Glutamatergic neuron (in vitro differentiated cells): ENCODE data around the gene ELAPOR1. TPM values are rescaled to one million over a fixed set of nuclear protein-coding genes. Genes with fewer than 3 reads are reported as not detected.
"Not testable (repeated sequence)": the region's sequence is repeated elsewhere in the genome, so short reads cannot be mapped to it uniquely, and the experiment has no call there.

ENCODE experiments used
- DNase-seq: peaks from one replicate; pipeline ENCODE4 v3.0.0; 2022
- H3K27ac Mint-ChIP-seq: one replicate; pipeline ENCODE4 v1.8.0; 2020; ENCODE audit warnings: mild to moderate bottlenecking, mixed read lengths, inconsistent platforms; ENCODE audit not compliant: unreplicated experiment
- H3K27me3 Mint-ChIP-seq: one replicate; pipeline ENCODE4 v1.8.0; 2020; ENCODE audit warnings: mild to moderate bottlenecking, moderate library complexity, mixed read lengths, inconsistent platforms; ENCODE audit not compliant: unreplicated experiment
- H3K36me3 Mint-ChIP-seq: one replicate; pipeline ENCODE4 v1.8.0; 2020; ENCODE audit warnings: mild to moderate bottlenecking, mixed read lengths, inconsistent platforms; ENCODE audit not compliant: unreplicated experiment
- H3K4me1 Mint-ChIP-seq: one replicate; pipeline ENCODE4 v1.8.0; 2020; ENCODE audit warnings: mild to moderate bottlenecking, low read depth, mixed read lengths, inconsistent platforms; ENCODE audit not compliant: unreplicated experiment
- H3K4me3 Mint-ChIP-seq: one replicate; pipeline ENCODE4 v1.8.0; 2020; ENCODE audit warnings: mild to moderate bottlenecking, mixed read lengths, inconsistent platforms; ENCODE audit not compliant: unreplicated experiment
- H3K9me3 Mint-ChIP-seq: one replicate; pipeline ENCODE4 v1.8.0; 2020; ENCODE audit warnings: mild to moderate bottlenecking, moderate library complexity, mixed read lengths, inconsistent platforms; ENCODE audit not compliant: unreplicated experiment
- CTCF ChIP-seq: fragments of 200-600 bp; sonication (generic); IDR thresholded peaks from one replicate; pipeline ENCODE4 v1.5.0; 2021; ENCODE audit not compliant: partially characterized antibody, unreplicated experiment
- total RNA-seq: library from RNA; stranded (reverse); fragmentation: NEBNext Ultra II Directional; extraction: Animal tissue kit (Norgen Biotek cat#: 25700); gene quantifications from one replicate; pipeline ENCODE4 v1.2.1, GENCODE V29; 2021; ENCODE audit not compliant: unreplicated experiment

ELAPOR1 gene
- total RNA-seq, 1 donor from 2014 or later, result 1.5 TPM

- H3K27ac Mint-ChIP-seq, result no peak overlapping the region
- no peaks in the 10 kb centered on the region for H3K4me1 Mint-ChIP-seq
- DNase-seq, result no peak
These were observed 28.3 kb downstream of the ELAPOR1 start for GRCh38 chr1:109142260-109142659.

GRCh38 chr1:109142725-109143124 lies 28.8 kb downstream of the ELAPOR1 start:
- not testable (repeated sequence) for DNase-seq, H3K27ac Mint-ChIP-seq, H3K36me3 Mint-ChIP-seq, H3K4me3 Mint-ChIP-seq, H3K9me3 Mint-ChIP-seq, H3K4me1 Mint-ChIP-seq, H3K27me3 Mint-ChIP-seq

More at GRCh38 chr1:109142260-109142659, 28.3 kb downstream of the ELAPOR1 start:
- no peak overlapping the region for H3K4me3 Mint-ChIP-seq
- no peak for TF ChIP-seq CTCF
- no peaks in the 10 kb centered on the region for H3K36me3 Mint-ChIP-seq
- H3K9me3 Mint-ChIP-seq, result no peaks in the 10 kb centered on the region
- H3K27me3 Mint-ChIP-seq, result no peaks in the 10 kb centered on the region

GRCh38 chr1:109148987-109149561 lies 35.2 kb downstream of the ELAPOR1 start:
- no peak for DNase-seq

GRCh38 chr1:109149874-109150601 lies 36.1 kb downstream of the ELAPOR1 start:
- DNase-seq, result no peak
- H3K27ac Mint-ChIP-seq, result no peak overlapping the region
- H3K4me1 Mint-ChIP-seq, result peaks cover 24% of the 10 kb centered on the region
- no peak for TF ChIP-seq CTCF
- H3K27me3 Mint-ChIP-seq, result peaks cover 3% of the 10 kb centered on the region
- H3K9me3 Mint-ChIP-seq, result no peaks in the 10 kb centered on the region
- no peaks in the 10 kb centered on the region for H3K36me3 Mint-ChIP-seq
- peak overlapping the region; percentile 8 for H3K4me3 Mint-ChIP-seq

More at GRCh38 chr1:109148987-109149561, 35.2 kb downstream of the ELAPOR1 start:
- Mint-ChIP-seq H3K27me3 (peaks cover 3% of the 10 kb centered on the region), H3K27ac (no peak overlapping the region), H3K36me3 (no peaks in the 10 kb centered on the region), H3K4me1 (peaks cover 22% of the 10 kb centered on the region), H3K4me3 (no peak overlapping the region), H3K9me3 (no peaks in the 10 kb centered on the region)
- TF ChIP-seq CTCF, result no peak

GRCh38 chr1:109151146-109151990 lies 37.5 kb downstream of the ELAPOR1 start:
- peak overlapping the region; percentile 0 for H3K4me3 Mint-ChIP-seq
- H3K9me3 Mint-ChIP-seq, result no peaks in the 10 kb centered on the region
- DNase-seq, result peak; percentile 23
- no peaks in the 10 kb centered on the region for H3K36me3 Mint-ChIP-seq
- peaks cover 24% of the 10 kb centered on the region for H3K4me1 Mint-ChIP-seq
- H3K27ac Mint-ChIP-seq, result peak overlapping the region; percentile 65
- H3K27me3 Mint-ChIP-seq, result peaks cover 3% of the 10 kb centered on the region
- TF ChIP-seq CTCF, result no peak
